IMR-90 (cell line): ENCODE data around the gene KTI12. TPM values are rescaled to one million over a fixed set of nuclear protein-coding genes. Genes with fewer than 3 reads are reported as not detected.

ENCODE experiments used
- ATAC-seq: fragments of 200-7000 bp; cut with Tn5 transposase; 2 replicates; pipeline ENCODE4 v1.9.1; 2020; ENCODE audit warnings: low read depth, mild to moderate bottlenecking, moderate library complexity
- BruUV-seq: library from RNA; stranded (reverse); fragments of 400-500 nt; replicated peaks from 2 replicates; lab custom pipeline; 2021; lab: Mats Ljungman, UMichigan
- CTCF ChIA-PET: fragments of 300-600 bp; formaldehyde crosslinking; extraction: SDS; loops from one replicate; lab custom pipeline; 2021; ENCODE audit warnings: antibody characterized with exemption; lab: Yijun Ruan, JAX
- POLR2A ChIA-PET: fragments of 300-600 bp; sonication (Branson Sonifier 250); formaldehyde crosslinking; loops from one replicate; lab custom pipeline; 2022; ENCODE audit warnings: antibody characterized with exemption; ENCODE audit not compliant: unreplicated experiment; lab: Charles Lee
- DNase-seq: peaks from one replicate; pipeline ENCODE4 v3.0.0; 2013
- H2AFZ ChIP-seq: replicated peaks from 2 replicates; pipeline ENCODE3; 2013; ENCODE audit warnings: low read length, mild to moderate bottlenecking; ENCODE audit not compliant: poor library complexity
- H2AK5ac ChIP-seq: 2 replicates; pipeline ENCODE4 v1.6.1; 2013; ENCODE audit warnings: low read depth, low read length, inconsistent platforms
- H2AK9ac ChIP-seq: replicated peaks from 2 replicates; pipeline ENCODE3; 2013; ENCODE audit warnings: mild to moderate bottlenecking, low read depth, low read length, moderate library complexity; ENCODE audit not compliant: poor library complexity
- H2BK120ac ChIP-seq: 2 replicates; pipeline ENCODE4 v1.6.1; 2013; ENCODE audit warnings: low read depth, low read length, inconsistent platforms
- H2BK15ac ChIP-seq: 3 replicates; pipeline ENCODE4 v1.6.1; 2013; ENCODE audit warnings: low read depth, low read length, inconsistent platforms
- H2BK20ac ChIP-seq: 2 replicates; pipeline ENCODE4 v1.6.1; 2013; ENCODE audit warnings: low read depth, mild to moderate bottlenecking, inconsistent platforms, low read length, moderate library complexity
- H2BK5ac ChIP-seq: 2 replicates; pipeline ENCODE4 v1.6.1; 2013; ENCODE audit warnings: mild to moderate bottlenecking, low read depth, low read length, inconsistent platforms; ENCODE audit not compliant: poor library complexity, severe bottlenecking
- H3K14ac ChIP-seq: replicated peaks from 2 replicates; pipeline ENCODE4 v1.6.1; 2013; ENCODE audit warnings: low read depth, low read length, inconsistent platforms
- H3K18ac ChIP-seq: 2 replicates; pipeline ENCODE4 v1.6.1; 2013; ENCODE audit warnings: low read depth, low read length, control low read depth
- H3K23ac ChIP-seq: 2 replicates; pipeline ENCODE4 v1.6.1; 2013; ENCODE audit warnings: low read depth, low read length, inconsistent platforms
- H3K27ac ChIP-seq: 2 replicates; pipeline ENCODE4 v1.5.1; 2013; ENCODE audit warnings: mild to moderate bottlenecking, control low read depth, low read length; ENCODE audit not compliant: insufficient read depth
- H3K27me3 ChIP-seq: 2 replicates; pipeline ENCODE4 v1.6.1; 2013; ENCODE audit warnings: low read length; ENCODE audit not compliant: control insufficient read depth, insufficient read depth
- H3K36me3 ChIP-seq: 2 replicates; pipeline ENCODE4 v1.6.1; 2013; ENCODE audit warnings: low read length, mixed read lengths; ENCODE audit not compliant: control insufficient read depth, insufficient read depth
- H3K4ac ChIP-seq: 2 replicates; pipeline ENCODE4 v1.6.1; 2013; ENCODE audit warnings: low read depth, low read length, inconsistent platforms
- H3K4me1 ChIP-seq: 2 replicates; pipeline ENCODE4 v1.6.1; 2013; ENCODE audit warnings: low read length, mixed read lengths; ENCODE audit not compliant: control insufficient read depth, insufficient read depth
- H3K4me2 ChIP-seq: 2 replicates; pipeline ENCODE4 v1.6.1; 2013; ENCODE audit warnings: low read depth, mild to moderate bottlenecking, control low read depth, low read length, moderate library complexity
- H3K4me3 ChIP-seq: 2 replicates; pipeline ENCODE4 v1.5.1; 2013; ENCODE audit warnings: low read depth, mild to moderate bottlenecking, control low read depth, low read length, moderate library complexity; ENCODE audit not compliant: insufficient read depth
- H3K56ac ChIP-seq: 2 replicates; pipeline ENCODE4 v1.6.1; 2013; ENCODE audit warnings: low read length, inconsistent platforms; ENCODE audit not compliant: insufficient read depth; ENCODE audit errors: extremely low read depth
- H3K79me1 ChIP-seq, 2 experiments: 2 replicates each; pipeline ENCODE4 v1.6.1; 2013; ENCODE audit warnings: low read length in 2 of 2, inconsistent platforms in 1 of 2, low read depth in 1 of 2
- H3K9ac ChIP-seq: 2 replicates; pipeline ENCODE4 v1.6.1; 2013; ENCODE audit warnings: low read depth, low read length, control low read depth
- H3K9me1 ChIP-seq: 2 replicates; pipeline ENCODE4 v1.6.1; 2013; ENCODE audit warnings: low read length, inconsistent platforms; ENCODE audit not compliant: insufficient read depth
- H3K9me3 ChIP-seq: 2 replicates; pipeline ENCODE4 v1.6.1; 2013; ENCODE audit warnings: low read length; ENCODE audit not compliant: control insufficient read depth, insufficient read depth
- H4K20me1 ChIP-seq: 2 replicates; pipeline ENCODE4 v1.6.1; 2013; ENCODE audit warnings: low read length, inconsistent platforms; ENCODE audit not compliant: insufficient read depth
- H4K5ac ChIP-seq: 2 replicates; pipeline ENCODE4 v1.6.1; 2013; ENCODE audit warnings: mild to moderate bottlenecking, low read depth, low read length, control low read depth
- H4K8ac ChIP-seq, 2 experiments: 2 replicates each; pipeline ENCODE4 v1.6.1; 2013; ENCODE audit warnings: low read depth in 2 of 2, low read length in 2 of 2, control low read depth in 1 of 2, inconsistent platforms in 1 of 2
- H4K91ac ChIP-seq: 2 replicates; pipeline ENCODE4 v1.6.1; 2013; ENCODE audit warnings: low read depth, low read length, inconsistent platforms; ENCODE audit not compliant: insufficient read depth
- CEBPB ChIP-seq: IDR thresholded peaks from 2 replicates; pipeline ENCODE4 v1.6.1; 2012; ENCODE audit warnings: low read depth, low read length, improper control_type of control experiment
- CHD1 ChIP-seq: IDR thresholded peaks from 2 replicates; pipeline ENCODE4 v1.6.1; 2012; ENCODE audit warnings: low read depth, low read length, improper control_type of control experiment
- MAZ ChIP-seq: IDR thresholded peaks from 2 replicates; pipeline ENCODE4 v1.6.1; 2012; ENCODE audit warnings: low read depth, mild to moderate bottlenecking, low read length, improper control_type of control experiment, moderate library complexity, borderline replicate concordance
- MXI1 ChIP-seq: IDR thresholded peaks from 2 replicates; pipeline ENCODE4 v1.6.1; 2012; ENCODE audit warnings: low read depth, mild to moderate bottlenecking, low read length, moderate library complexity, borderline replicate concordance
- POLR2A ChIP-seq: IDR thresholded peaks from 2 replicates; pipeline ENCODE4 v1.6.1; 2012; ENCODE audit warnings: mild to moderate bottlenecking, low read depth, low read length
- SMC3 ChIP-seq: fragments of 150-350 bp; IDR thresholded peaks from 2 replicates; pipeline ENCODE4 v1.6.1; 2016; ENCODE audit warnings: low read depth, mild to moderate bottlenecking, antibody characterized with exemption, low read length, moderate library complexity
- WGBS, 2 experiments: methylation state at CpG; one replicate each; pipeline versions ENCODE4 v1.1.5 to v1.1.7; 2013; ENCODE audit warnings: missing lambda C conversion rate in 2 of 2; ENCODE audit not compliant: insufficient read length in 1 of 2; ENCODE audit errors: extremely low coverage in 2 of 2; 5-methylcytosine and 5-hydroxymethylcytosine counted together
- dilution Hi-C: fragments of 300-500 bp; cut with HindIII; formaldehyde crosslinking; loops from one replicate; pipeline ENCODE4 v1.14.3; 2018; ENCODE audit warnings: low sequenced_read_pairs; ENCODE audit not compliant: unreplicated experiment
- in situ Hi-C: fragments of 300-500 bp; cut with MboI; formaldehyde crosslinking; loops from 3 replicates; pipeline ENCODE4 v1.14.3; 2019; ENCODE audit warnings: low sequenced_read_pairs, inconsistent platforms, mixed read lengths
- intact Hi-C: fragments of 100-400 bp; cut with micrococcal nuclease; formaldehyde crosslinking; loops from 2 replicates; pipeline ENCODE4 v1.10.0; 2022
- polyA plus RNA-seq, 3 experiments: library from polyadenylated mRNA; depleted of rRNA; stranded (reverse); fragments of >200 nt; gene quantifications; 2 replicates each; pipeline ENCODE4 v1.2.3, GENCODE V29; 2012; ENCODE audit warnings: low replicate concordance in 1 of 3
- total RNA-seq: library from RNA; depleted of rRNA; stranded (reverse); fragments of >200 nt; gene quantifications from 2 replicates; pipeline ENCODE4 v1.2.3, GENCODE V29; 2012
- TF ChIP-seq, protein P1 (sequence below): fragments of 150-350 bp; IDR thresholded peaks from 2 replicates; pipeline ENCODE4 v1.6.1; 2016; ENCODE audit warnings: low read depth, mild to moderate bottlenecking, low read length, moderate library complexity, borderline replicate concordance

KTI12 gene
- total and polyA plus RNA-seq, 2 of the 4 experiments (the other 2 are of a cell fraction), result 15.2 to 16.3 TPM

DNA sequence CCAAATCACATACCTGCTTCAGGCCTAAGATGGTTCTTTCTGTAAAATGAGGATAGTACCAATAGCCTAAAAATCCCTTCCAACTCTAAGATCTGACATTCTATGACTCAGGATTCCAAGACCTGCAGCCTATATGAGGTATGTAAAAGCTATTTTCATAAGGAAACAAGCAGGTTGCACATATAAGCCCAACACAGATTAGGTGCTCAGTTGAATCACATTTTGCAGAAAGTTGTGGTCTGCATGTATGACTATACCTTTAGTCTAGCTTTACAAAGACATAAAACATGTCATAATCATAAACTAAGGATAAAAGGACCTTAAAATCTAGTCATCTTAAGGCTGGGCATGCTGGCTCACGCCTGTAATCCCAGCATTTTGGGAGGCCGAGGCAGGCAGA lies 7.3 kb downstream of the KTI12 start:
- Histone ChIP-seq H4K91ac (no peak overlapping the region), H3K9me3 (no peaks in the 10 kb centered on the region), H3K27ac (no peak overlapping the region), H3K4ac (no peak overlapping the region), H3K9me1 (peaks cover 7% of the 10 kb centered on the region; the same call in 1 of the 2 replicates), H2AK5ac (no peak overlapping the region), H3K4me2 (no peak overlapping the region), H2BK120ac (no peak overlapping the region), H3K4me3 (no peak overlapping the region), H2BK5ac (no peak overlapping the region), H2BK20ac (no peak overlapping the region), H3K27me3 (no peaks in the 10 kb centered on the region), H2AK9ac (no peak overlapping the region), H3K9ac (no peak overlapping the region), H3K79me1 (peaks cover 12 to 22% of the 10 kb centered on the region in 2 experiments), H3K4me1 (peaks cover under 1% of the 10 kb centered on the region; the same call in 1 of the 2 replicates), H3K14ac (no peak overlapping the region), H3K36me3 (peaks cover 24% of the 10 kb centered on the region), H2BK15ac (no peak overlapping the region), H4K5ac (no peak overlapping the region), H3K23ac (no peak overlapping the region), H2AFZ (no peak overlapping the region), H4K8ac (no peak overlapping the region), H3K18ac (no peak overlapping the region), H3K56ac (no peak overlapping the region), H4K20me1 (peaks cover under 1% of the 10 kb centered on the region; the same call in 1 of the 2 replicates)
- ChIA-PET CTCF (no interaction called here), POLR2A (no interaction called here)
- in situ Hi-C loops (no loop called here), dilution Hi-C loops (no loop called here), intact Hi-C loops (no loop called here)
- ATAC-seq (no peak), DNase-seq (no peak)
- no TSS peak for BruUV-seq
- no peak for TF ChIP-seq CEBPB
- TF ChIP-seq POLR2A, result no peak
- no peak for TF ChIP-seq SMC3
- TF ChIP-seq MXI1, result no peak
- TF ChIP-seq, protein P1, sequence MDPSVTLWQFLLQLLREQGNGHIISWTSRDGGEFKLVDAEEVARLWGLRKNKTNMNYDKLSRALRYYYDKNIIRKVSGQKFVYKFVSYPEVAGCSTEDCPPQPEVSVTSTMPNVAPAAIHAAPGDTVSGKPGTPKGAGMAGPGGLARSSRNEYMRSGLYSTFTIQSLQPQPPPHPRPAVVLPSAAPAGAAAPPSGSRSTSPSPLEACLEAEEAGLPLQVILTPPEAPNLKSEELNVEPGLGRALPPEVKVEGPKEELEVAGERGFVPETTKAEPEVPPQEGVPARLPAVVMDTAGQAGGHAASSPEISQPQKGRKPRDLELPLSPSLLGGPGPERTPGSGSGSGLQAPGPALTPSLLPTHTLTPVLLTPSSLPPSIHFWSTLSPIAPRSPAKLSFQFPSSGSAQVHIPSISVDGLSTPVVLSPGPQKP, result no peak
- no peak for TF ChIP-seq CHD1
- TF ChIP-seq MAZ, result no peak
- WGBS, 2 experiments, result no CpG with 5 or more reads among the region's 2 CpGs
